ENCODE measurements around the gene PCARE.
"Not testable (repeated sequence)": the region's sequence is repeated elsewhere in the genome, so short reads cannot be mapped to it uniquely, and the experiment has no call there.

PCARE gene

DNA sequence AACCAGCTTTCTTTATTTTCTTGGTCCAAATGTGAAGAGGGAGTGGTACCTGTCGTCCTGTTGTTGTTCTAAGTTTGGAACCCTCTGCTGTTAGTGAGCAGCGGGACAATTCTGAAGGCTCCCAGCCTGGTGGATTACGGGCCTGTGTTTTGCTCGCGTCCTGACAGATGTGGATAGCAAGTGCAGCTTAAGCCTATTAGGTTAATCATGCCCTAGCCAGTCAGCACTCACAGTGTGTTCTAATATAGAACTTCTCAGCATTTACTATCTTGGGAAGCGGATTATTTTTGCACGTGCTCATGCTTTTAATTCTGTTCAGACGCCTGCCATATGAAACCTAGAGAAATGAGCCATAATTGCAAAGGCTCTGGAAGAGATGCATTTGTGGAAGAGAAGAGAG is at the start of gene PCARE:
TSS of gene PCARE (minus strand) at position 113 of the 400 bp plus-strand sequence. CDS start 262 bp downstream, outside the sequence.
- DNase-seq (ENCODE audit: low read depth), result no peak

DNA sequence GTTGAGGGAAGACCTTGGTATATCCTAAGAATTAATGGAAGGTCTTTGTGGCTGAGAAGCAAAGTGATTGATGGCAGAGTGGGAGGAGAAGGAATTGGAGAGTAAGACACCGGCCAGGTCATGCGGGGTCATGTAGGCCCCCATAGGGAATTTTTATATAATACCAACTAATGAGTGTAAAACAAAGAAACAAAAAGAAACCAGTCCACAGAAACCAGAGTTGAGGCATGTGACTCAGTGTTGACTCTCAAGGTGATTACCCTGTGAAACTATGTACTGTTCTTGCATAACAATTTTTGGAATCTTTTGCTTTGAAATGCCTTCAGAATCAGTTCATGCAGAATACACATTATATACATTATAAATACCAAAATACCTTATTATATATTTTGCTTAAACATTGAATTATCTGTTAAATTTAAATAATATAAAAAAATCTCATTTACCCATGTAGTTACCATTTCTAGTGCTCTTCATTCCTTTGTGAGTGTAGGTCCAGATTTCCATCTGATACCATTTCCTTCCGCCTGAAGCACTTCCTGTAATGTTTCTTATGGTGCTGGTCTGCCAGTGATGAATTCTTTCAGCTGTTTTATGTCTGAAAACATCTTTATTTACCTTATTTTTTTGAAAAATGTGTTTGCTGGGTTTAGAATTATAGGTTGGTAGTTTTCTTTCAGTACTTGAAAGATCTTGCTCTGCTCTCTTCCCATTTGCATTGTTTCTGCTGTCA is 49.5 kb upstream of the PCARE start:
- peak; percentile 93 for DNase-seq (ENCODE audit: low read depth)

DNA sequence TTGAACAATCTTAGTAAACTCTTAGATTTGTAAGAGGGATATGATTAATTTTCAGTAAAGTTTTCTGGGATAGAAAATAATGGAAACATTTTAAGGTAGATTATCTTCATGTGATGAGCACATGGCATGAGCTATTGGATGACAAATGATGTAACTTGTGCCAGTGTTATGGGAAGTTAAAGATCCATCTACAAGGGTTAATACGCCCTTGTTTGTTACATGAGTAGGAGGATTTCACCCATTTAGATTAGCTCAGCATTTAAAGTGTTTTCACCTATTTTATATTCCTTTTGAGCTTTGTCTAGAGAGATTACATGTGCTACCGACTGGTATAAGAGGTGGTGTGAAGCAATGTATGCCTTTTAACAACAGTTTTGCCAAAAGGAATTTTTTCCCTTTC is 46.5 kb upstream of the PCARE start:
- DNase-seq (ENCODE audit: low read depth), result no peak

DNA sequence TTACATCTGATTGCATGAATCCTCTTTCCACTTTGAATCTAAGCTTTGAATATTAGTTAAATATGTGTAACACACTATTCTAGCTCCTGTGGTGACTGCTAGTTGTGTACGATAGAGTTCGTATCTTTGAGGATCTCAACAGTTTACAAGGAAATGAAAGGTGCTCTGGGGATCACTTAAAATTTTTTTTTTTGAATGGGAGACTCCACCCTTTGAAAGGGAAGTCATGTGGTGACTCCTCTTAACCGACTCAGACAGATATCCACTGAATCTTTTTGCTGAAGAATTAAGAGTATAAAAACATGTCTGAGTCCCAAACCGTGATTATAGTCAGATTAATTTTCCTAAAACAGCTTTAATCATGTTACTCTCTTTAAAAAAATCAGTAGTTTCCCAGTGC is 44.9 kb upstream of the PCARE start:
- DNase-seq (ENCODE audit: low read depth), result no peak

DNA sequence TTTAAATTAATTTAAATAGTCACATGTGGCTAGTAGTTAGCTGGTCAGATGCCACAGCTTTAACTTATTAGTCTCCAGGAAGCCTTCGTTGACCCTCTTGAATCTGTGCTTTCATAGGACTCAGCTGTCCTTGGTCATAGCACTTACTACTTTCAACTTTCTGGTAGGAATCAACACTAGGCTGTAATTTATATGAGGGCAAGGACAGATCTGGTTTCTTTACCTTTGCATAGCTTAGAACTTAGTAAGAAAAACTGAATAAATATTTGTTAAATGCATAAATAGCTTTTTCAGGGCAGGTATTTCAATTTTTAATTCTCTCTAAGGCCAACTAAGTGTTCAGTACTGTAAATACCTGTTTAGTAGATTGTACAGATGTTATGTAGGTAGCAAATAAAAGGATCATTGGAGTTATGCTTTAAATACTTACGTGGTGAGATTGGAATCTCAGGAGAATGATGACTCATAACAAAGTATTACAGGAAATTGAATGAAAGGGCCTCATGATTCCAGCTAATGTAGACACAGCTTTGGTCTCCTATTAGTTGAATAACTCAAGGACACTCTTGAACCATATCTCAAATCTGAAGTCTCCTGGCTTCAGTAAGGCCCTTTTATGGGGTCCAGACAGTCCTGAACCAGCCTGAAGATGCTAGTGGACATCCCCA is 43.4 kb upstream of the PCARE start:
- peak; percentile 92 for DNase-seq (ENCODE audit: low read depth)

DNA sequence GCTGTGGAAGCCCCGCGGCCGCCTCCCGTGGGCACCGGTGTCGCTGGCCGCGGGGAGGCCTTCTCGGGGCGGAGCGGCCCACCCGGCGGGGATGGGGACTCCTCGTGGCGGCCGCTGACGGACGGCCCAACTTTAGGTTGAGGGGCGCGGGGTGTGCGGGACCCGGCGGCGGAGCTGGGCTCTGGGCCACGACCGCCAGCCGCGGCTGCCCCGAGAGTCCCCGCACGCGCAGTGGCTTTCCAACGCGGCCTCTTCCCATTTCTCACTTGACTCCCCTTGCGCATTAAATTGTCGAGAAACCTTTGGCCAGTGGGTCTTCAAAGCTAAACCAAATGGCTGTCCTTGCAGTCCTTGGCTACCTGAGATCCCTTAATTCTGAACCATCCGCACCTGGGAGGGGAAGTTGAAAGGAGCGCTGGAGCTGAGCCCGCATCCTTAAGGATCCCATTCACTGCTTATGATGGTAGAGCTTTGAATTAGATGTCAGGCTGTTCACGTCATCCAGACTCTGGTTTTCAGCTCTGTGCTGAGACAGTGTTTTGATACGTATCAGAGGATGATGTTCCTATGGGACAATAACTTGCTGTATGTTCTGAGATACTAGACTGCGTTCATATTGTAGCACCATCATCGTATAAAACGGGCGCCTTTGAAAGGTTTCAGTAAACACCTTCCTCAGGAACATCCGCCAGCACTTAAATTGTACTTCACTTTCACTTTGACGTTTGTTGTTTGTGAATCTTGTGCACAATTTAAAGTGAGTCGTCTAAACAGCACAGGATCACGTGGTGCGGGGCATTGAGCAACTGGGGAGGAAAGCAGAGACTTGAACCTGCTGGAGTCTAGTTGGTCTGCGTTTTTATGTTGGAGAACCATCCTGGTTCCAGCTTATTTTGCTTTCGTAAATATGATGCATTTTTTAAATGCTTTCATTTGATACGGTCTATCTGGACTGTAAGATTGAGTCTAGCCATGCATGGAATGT is 41.8 kb upstream of the PCARE start:
- peak; percentile 81 for DNase-seq (ENCODE audit: low read depth)

DNA sequence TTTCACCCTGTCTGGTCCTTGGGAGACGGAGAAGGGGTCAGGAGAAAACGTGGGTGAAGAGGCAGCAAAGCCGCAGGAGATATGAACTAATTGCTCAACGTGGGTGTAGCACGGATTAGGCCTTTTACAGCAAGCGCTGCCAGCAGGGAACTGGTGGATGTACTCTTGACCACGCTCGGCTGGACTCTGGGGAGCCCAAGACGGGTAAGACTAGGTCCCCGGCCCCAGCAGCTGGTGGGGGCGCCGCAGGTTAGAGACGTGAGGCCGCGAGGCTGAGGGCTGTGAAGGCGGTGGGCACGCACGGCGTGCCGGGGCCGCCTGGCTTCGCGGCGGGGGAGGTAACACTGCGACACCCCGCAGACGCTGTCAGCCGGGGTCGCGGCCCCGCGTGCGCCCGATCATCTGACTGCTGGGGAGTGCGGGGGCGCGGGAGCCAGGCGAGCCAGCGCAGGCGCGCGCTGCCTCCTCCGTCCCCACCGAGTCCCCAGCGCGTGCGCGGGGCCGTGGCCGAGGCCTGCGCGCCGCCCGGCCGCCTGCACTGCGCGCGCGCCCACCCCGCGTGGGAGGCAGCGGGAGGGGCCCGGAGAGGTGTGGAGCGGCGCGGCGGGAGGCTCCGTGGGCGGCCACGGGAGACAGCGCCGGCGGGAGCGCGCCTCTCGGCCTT is 40.8 kb upstream of the PCARE start, which contains the start of gene CLIP4:
TSS of gene CLIP4 (plus strand) at position 470 of the 664 bp plus-strand sequence. CDS start 5,974 bp downstream, outside the sequence.
- DNase-seq (ENCODE audit: low read depth), result peak; percentile 63

DNA sequence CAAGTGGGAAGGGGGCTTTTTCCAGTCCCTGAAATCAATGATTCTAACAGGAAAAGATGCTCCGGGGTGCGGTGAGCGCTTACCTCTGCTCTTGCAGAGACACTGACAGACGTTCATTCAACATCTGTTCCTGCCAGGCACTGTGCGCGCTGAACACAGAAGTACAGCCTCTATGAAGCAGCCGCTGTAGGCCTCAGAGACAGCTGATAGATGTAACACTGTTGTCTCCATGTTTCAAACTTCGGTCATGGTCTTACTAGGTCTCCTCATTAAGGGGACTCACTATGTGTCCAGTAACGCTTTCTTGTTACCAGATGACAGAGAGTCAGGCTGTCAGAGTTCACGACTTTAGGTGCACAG is 40.2 kb upstream of the PCARE start:
- DNase-seq (ENCODE audit: low read depth), result no peak

DNA sequence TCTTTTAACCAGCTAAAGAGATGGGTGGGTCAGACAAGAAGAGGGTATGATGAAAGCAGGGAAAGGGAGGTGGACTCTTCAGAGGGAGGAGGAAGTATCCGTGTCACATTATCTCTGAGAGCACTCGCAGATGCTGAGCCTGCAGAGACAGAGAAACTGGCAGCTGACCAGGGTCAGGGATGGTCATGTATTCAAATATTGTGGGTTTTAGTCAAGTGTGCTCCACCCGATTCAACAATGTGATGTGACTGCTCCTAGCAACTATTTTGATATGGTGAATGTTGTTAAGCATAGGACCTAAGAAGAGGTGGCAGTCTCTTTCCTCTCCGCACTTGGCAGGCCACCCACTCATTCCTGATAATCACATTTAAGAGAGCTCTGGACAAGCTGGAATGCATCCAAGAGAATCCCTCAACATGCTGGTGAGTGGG is 39.6 kb upstream of the PCARE start:
- peak; percentile 92 for DNase-seq (ENCODE audit: low read depth)

DNA sequence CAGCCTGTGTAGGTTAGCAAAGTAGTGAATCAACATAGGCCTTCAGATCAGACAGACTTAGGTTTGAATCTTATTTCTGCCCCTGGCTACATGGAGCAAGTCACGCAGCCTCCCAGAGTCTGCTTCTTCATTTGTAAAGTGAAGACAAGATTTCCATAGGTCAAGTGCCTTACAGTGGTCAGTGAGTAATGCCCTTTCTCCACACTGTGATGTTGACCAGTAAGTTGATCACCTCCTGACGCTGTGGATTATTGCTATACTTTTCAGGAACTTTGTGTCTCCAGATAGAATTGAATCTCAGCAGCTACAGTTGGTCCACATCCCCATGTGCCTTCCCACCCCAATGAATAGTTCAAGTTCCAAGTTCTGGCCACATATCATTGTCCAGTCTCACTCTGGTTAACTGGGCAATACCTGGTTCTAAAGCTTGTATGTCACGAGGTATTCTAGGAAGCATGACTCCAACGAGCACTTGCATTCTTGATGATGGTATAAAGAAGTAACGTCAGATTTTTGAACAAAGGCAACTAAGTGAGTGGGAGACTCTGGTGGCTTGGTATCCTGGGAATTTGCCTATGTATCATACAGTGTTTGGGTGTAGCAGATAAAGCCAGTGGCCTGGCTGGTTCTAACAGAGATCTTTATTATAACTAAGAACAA is 38.8 kb upstream of the PCARE start:
- DNase-seq (ENCODE audit: low read depth), result peak; percentile 91

DNA sequence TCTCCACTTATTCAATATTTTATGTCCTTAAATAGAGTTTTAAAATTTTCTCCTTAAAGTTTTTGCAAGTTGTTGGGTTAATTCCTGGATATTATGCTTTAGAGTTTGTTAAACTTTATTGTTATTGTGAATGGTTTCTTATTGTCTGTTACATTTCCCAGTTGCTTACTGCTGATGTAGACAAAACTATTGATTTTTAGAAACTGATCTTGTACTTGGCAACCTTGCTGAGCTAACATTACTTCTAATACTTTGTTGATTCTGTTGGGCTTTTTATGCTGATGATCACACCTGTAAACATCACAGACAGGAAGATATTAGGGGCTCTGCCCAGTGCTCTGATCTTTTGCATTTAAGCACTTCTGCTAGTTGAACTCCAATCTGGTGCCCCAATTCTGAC is 38.1 kb upstream of the PCARE start:
- DNase-seq (ENCODE audit: low read depth), result no peak

DNA sequence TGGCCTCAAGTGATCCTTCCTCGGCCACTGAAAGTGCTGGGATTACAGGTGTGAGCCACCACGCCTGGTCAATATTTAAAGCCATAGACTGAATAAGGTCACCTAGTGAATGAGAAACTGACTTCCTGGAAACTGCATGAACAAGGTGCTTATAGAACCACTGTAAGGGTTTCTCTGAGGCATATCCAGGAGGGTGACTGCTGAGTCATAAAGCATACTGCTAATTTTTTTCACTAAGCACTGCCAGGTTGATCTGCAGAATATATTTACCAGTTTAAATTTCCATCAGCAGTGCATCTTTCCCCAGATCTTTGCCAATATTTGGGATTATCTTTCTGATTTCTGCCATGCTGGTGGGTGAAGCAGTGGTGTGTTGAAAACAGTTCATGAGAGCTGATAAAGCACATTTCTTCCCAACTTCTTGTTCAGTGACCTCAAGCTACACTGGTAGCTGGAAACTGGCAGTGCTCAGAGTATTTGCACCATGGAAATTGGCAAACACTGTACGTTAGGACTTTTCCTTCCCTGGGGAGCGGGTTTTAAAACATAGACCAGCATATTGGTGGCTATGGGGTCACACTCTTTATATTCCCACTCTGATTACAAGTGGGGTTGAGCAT is 36.7 kb upstream of the PCARE start:
- DNase-seq (ENCODE audit: low read depth), result peak; percentile 58

DNA sequence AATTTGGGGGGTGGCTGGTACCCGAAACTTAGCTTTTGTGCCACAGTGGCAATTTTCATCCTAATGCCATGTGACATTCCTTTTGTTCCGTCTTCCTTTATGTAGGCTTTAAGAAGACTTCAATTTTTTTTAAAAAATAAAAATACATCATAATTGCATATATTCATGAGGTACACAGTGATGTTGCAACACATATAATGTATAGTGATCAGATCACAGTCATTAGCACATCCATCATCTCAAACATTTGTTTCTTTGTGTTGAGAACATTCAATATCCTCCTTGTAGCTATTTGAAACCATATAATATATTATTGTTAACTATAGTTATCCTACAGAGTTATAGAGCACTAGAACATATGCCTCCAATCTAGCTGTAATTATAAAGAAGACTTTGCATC is 34.9 kb upstream of the PCARE start:
- DNase-seq (ENCODE audit: low read depth), result no peak

DNA sequence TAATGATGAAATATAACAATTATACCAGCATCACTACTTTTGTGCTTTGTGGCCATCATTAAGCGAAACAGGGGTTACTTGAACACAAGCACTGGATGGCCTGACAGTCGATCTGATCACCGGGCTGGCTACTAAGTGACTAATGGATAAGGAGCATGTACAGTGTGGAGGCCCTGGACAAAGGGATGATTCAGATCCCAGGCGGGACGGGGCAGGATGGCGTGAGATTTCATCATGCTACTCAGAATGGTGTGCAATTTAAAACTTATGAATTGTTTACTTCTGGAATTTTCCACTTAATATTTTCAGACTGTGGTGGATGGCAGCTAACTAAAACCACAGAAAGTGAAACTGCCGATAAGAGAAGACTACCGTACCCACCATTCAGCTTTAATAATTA is 33.9 kb upstream of the PCARE start:
- peak; percentile 96 for DNase-seq (ENCODE audit: low read depth)

DNA sequence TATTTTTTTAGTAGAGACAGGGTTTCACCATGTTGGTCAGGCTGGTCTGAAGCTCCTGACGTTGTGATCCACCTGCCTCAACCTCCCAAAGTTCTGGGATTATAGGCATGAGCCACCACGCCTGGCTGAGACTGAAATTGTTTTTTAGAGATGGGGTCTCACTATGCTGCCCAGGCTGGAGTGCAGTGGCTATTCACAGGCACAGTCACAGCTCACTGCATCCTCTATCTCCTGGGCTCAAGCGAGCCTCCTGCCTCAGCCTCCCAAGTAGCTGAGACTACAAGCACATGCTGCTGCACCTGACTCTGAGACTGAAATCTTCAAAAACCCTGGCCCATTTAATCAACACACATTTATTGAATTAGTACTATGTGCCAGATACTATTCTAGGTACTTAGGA is 33.2 kb upstream of the PCARE start:
- not testable (repeated sequence) for DNase-seq (ENCODE audit: low read depth)

DNA sequence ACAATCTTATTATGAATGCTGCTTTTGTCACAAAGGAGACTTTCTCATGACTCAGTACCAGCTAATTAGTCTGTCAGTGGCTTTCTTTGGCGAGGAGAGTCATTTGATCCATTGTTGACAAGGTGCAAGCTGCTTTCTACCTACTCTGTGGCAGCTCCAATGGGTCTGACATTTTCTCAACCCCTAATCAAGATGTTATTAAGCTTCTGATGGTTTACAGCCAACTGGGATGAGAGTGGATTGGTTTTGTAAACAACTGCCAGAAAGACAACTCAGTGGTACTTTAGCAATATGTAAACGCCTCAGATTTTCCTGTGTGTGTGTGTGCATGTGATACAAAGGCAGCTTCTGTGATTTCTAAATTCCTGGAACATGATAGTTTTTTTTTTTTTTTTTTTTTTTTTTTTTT is 32.7 kb upstream of the PCARE start:
- DNase-seq (ENCODE audit: low read depth), result peak; percentile 31

DNA sequence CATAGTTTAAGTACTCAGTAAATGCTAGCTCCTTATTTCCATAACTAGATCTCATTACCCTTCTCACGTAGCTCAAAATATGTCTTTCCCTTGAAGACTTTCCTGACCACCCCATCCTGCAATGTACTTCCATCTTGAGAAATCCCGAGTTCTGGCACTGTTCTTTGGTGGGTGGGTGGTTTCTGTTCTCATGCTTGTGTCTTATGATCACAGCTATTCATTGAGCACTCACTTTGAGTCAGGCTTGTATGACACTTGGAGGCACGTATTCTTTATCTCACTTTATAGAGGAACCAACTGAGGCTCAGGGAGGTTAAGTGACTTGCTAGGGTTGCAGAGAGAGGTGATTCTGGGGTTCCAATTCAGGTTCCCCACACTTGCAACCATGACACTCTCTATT is 31.9 kb upstream of the PCARE start:
- DNase-seq (ENCODE audit: low read depth), result no peak

DNA sequence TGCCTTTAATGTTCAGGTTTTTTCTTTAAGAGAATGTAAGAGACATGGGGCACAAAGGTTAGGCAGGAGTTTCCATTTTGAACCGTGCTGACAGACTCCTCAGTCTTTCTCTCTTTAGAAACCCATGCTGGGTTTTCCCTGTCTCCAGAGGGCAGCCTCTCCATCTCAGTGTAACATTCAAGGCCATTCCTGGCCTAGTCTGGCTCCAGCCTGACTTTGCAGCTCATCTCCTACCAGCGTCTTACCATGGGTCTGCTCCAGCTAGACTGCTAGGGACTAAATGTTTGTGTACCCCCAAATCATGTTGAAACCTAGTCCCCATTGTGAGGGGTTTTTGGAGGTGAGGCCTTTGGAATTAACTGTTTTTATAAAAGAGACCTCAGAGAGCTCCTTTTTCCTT is 31.1 kb upstream of the PCARE start:
- DNase-seq (ENCODE audit: low read depth), result no peak

DNA sequence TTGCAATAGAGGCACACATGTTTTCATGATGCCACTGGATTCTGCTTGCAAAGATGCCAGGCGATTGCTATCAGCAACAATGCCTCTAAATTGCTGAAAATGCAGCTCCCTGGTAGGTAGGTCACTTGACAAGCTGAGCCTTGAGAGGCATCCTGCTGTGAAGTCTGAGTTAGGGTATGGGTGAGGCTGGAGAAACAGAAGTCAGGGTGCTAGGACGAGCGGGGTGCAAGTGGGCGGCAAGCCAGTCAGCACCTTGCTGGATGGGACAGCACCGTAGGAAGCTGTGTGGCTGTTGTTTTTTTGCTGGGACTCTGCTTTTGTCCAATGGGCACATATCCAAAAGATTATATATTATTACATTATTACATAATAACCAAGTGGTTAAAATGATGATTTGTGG is 30.4 kb upstream of the PCARE start:
- no peak for DNase-seq (ENCODE audit: low read depth)

DNA sequence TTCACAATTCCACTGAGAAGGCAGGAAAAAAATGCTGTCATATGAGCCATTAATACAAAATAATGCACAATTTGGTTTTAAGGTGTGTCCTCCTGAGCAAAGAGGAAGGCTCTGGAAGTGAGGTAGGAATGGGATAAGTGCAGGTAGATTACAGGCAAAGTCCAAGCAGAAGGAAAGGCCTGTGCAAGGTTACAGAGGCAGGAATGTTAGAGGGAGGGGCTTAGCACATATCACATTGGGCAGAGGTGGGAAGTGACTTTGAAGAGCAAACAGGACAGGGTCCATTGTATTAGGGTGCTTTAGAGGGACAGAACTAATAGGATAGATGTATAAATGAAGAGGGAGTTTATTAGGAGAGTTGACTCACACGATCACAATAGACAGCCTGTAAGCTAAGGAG is 26.2 kb upstream of the PCARE start:
- DNase-seq (ENCODE audit: low read depth), result no peak

DNA sequence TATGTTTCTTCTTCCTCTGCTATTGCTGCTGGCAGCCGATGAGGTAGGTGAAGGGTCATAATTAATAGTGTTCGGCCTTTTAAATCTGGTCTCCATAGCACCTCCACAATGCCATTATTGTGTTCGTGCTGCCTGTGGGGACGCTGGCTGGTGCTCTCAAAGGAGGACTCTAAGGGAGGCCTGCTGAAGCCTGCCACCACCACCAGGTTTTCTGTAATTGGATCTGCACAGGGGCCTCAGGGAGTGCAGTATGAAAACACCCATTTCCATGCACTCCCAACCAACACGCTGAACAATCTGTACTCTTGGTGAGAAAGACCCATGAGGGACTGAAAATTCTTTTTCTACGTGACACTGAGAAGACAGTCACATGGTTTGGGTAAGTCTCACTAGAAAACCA is 23.2 kb upstream of the PCARE start:
- no peak for DNase-seq (ENCODE audit: low read depth)
